OCI-LY3 (cell line): ENCODE data around the gene TMTC4.

Experiments used
- EZH2phosphoT487 ChIP-seq: fragments of 200-600 bp; shearing (Covaris generic); IDR thresholded peaks from 2 replicates; pipeline ENCODE4 v1.6.1; 2018; ENCODE audit warnings: antibody characterized with exemption, mixed run types, low read depth
- TF ChIP-seq, protein P1 (sequence below): fragments of 200-600, 300-600 bp; sonication (generic); IDR thresholded peaks from 2 replicates; pipeline ENCODE4 v1.5.1; 2014; ENCODE audit warnings: antibody characterized with exemption, low read length, low read depth

DNA sequence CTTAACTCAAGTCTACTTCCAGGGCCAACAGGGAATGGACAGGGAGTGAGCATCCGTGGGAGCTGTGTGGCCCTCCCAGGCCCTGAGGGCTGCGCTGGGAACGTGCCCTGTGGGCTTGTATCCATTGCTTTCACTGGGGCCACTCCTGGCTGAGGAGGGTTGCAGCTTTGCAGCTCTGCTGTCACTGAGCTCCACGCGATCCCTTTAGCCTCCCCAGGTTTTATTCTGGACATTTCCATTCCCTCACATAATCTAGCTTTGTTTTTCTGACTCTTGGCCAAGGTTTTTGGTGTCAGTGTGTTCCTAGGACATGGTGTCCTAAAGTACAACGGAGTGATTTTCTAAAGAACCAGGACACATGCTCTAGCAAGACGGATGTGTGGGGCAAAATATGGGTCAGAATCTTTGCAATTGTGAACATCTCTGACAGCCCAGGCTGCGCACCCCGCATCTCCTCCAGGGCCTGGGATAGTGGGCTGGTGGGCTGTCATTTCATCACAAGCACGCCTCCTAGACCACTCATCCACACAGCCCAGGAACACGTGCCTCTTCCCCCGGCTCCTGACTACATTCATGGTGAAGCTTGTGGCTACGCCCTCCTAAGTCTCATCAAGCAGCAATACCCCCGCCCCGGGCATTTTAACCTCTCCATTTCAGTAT lies 114.0 kb downstream of the TMTC4 start:
- TF ChIP-seq, protein P1, sequence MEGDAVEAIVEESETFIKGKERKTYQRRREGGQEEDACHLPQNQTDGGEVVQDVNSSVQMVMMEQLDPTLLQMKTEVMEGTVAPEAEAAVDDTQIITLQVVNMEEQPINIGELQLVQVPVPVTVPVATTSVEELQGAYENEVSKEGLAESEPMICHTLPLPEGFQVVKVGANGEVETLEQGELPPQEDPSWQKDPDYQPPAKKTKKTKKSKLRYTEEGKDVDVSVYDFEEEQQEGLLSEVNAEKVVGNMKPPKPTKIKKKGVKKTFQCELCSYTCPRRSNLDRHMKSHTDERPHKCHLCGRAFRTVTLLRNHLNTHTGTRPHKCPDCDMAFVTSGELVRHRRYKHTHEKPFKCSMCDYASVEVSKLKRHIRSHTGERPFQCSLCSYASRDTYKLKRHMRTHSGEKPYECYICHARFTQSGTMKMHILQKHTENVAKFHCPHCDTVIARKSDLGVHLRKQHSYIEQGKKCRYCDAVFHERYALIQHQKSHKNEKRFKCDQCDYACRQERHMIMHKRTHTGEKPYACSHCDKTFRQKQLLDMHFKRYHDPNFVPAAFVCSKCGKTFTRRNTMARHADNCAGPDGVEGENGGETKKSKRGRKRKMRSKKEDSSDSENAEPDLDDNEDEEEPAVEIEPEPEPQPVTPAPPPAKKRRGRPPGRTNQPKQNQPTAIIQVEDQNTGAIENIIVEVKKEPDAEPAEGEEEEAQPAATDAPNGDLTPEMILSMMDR, result no peak
- no peak for TF ChIP-seq EZH2phosphoT487
